HepG2 (cell line): Measurements from ENCODE around the gene PEX10.

Experiments used
- CTCF ChIP-seq: sonication (generic); formaldehyde crosslinking; IDR thresholded peaks from 2 replicates; pipeline ENCODE4 v1.5.0; 2020; ENCODE audit warnings: mild to moderate bottlenecking, missing genetic modification reagents, moderate library complexity
- ESRRA ChIP-seq: sonication (generic); formaldehyde crosslinking; IDR thresholded peaks from 2 replicates; pipeline ENCODE4 v1.5.1; 2020; ENCODE audit warnings: mild to moderate bottlenecking, low read depth, missing genetic modification reagents
- NONO ChIP-seq, 2 experiments: fragments of 450-650 bp in 1 of 2; sonication (generic) in 1 of 2; formaldehyde crosslinking in 1 of 2; IDR thresholded peaks in 1 of 2; conservative IDR thresholded peaks in 1 of 2; 2 replicates each; pipeline versions ENCODE4 v1.6.1 to v1.8.0; 2017 to 2022; ENCODE audit warnings: mild to moderate bottlenecking in 1 of 2, missing genetic modification reagents in 1 of 2, moderate library complexity in 1 of 2
- ZFP91 ChIP-seq: sonication (generic); formaldehyde crosslinking; IDR thresholded peaks from 2 replicates; pipeline ENCODE4 v1.9.0; 2022; ENCODE audit warnings: missing genetic modification reagents, mild to moderate bottlenecking, borderline replicate concordance
- TF ChIP-seq, protein P1 (sequence below): sonication (generic); formaldehyde crosslinking; IDR thresholded peaks from 2 replicates; pipeline ENCODE4 v1.4.0; 2020; ENCODE audit warnings: missing genetic modification reagents

GRCh38 chr1:2436876-2437275 lies 24.5 kb upstream of the PEX10 start:
- TF ChIP-seq, protein P1, sequence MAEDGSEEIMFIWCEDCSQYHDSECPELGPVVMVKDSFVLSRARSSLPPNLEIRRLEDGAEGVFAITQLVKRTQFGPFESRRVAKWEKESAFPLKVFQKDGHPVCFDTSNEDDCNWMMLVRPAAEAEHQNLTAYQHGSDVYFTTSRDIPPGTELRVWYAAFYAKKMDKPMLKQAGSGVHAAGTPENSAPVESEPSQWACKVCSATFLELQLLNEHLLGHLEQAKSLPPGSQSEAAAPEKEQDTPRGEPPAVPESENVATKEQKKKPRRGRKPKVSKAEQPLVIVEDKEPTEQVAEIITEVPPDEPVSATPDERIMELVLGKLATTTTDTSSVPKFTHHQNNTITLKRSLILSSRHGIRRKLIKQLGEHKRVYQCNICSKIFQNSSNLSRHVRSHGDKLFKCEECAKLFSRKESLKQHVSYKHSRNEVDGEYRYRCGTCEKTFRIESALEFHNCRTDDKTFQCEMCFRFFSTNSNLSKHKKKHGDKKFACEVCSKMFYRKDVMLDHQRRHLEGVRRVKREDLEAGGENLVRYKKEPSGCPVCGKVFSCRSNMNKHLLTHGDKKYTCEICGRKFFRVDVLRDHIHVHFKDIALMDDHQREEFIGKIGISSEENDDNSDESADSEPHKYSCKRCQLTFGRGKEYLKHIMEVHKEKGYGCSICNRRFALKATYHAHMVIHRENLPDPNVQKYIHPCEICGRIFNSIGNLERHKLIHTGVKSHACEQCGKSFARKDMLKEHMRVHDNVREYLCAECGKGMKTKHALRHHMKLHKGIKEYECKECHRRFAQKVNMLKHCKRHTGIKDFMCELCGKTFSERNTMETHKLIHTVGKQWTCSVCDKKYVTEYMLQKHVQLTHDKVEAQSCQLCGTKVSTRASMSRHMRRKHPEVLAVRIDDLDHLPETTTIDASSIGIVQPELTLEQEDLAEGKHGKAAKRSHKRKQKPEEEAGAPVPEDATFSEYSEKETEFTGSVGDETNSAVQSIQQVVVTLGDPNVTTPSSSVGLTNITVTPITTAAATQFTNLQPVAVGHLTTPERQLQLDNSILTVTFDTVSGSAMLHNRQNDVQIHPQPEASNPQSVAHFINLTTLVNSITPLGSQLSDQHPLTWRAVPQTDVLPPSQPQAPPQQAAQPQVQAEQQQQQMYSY = no peak
- no peak for TF ChIP-seq ZFP91 (CRISPR knock-in tag)
- TF ChIP-seq CTCF (CRISPR knock-in tag) = no peak
- no peak for TF ChIP-seq NONO (IDR thresholded peaks at IDR 0.05)
- no peak for TF ChIP-seq NONO (CRISPR knock-in tag; conservative IDR thresholded peaks at IDR 0.05)
- TF ChIP-seq ESRRA (CRISPR knock-in tag) = no peak
